ENCODE data around the gene DKK1. TPM values are rescaled to one million over a fixed set of nuclear protein-coding genes. Genes with fewer than 3 reads are reported as not detected.

DKK1 gene
- total and polyA plus RNA-seq, 2 donors (not counting 3 experiments of a cell fraction or from before 2014, with no cell fraction given), result 184 to 202 TPM

DNA sequence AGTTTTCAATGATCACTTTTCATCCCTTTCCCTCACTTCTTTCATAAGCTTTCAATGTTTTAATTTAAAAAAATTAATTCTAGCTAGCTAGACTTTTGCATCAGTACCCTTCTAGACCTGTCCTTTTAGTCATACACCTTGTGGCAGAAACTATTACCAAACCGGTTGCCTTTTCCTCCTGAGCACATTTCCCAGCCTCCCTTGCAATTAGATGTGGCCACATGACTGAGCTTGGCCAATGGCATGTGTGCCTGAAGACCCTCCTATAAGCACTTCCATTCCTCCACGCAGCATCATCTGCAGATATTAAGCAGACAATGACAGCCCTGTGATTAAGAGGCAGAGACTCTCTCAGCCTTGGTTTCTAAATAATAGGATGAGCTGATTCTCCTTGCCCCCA lies 12.3 kb downstream of the DKK1 start:
- BruUV-seq (replicated peaks), result no TSS peak
- H3K27ac ChIP-seq (ENCODE audit: insufficient read depth, low read depth, low read length), result no peak overlapping the region
- intact Hi-C loops (cut with micrococcal nuclease), result no loop called here
- H3K9ac ChIP-seq (replicated peaks; ENCODE audit: extremely low read depth, insufficient read depth, low read length), result no peak overlapping the region
- H3K36me3 ChIP-seq (ENCODE audit: control insufficient read depth in 2 of 2, extremely low read depth in 1 of 2, insufficient read depth in 2 of 2, low read length in 2 of 2), result no peaks in the 10 kb centered on the region
- H3K27me3 ChIP-seq (ENCODE audit: control insufficient read depth in 2 of 2, insufficient read depth in 2 of 2, low read length in 2 of 2), result no peaks in the 10 kb centered on the region
- TF ChIP-seq GATA2 (IDR thresholded peaks at IDR 0.05; ENCODE audit: insufficient read depth, insufficient read length, low read depth, low read length) (no peak), FOS (IDR thresholded peaks at IDR 0.05; ENCODE audit: borderline replicate concordance, insufficient read depth, low read length) (no peak), POLR2A (IDR thresholded peaks at IDR 0.05; ENCODE audit: low read depth, low read length) (no peak), EZH2 (IDR thresholded peaks at IDR 0.05; ENCODE audit: borderline replicate concordance, low read depth, low read length, severe bottlenecking) (no peak), MYC (IDR thresholded peaks at IDR 0.05; ENCODE audit: low read depth, low read length) (no peak), JUN (IDR thresholded peaks at IDR 0.05; ENCODE audit: borderline replicate concordance, insufficient read depth, insufficient read length, low read depth) (no peak), POLR2AphosphoS5 (IDR thresholded peaks at IDR 0.05; ENCODE audit: insufficient read depth, low read depth, low read length) (no peak)
- TF ChIP-seq, protein P1, sequence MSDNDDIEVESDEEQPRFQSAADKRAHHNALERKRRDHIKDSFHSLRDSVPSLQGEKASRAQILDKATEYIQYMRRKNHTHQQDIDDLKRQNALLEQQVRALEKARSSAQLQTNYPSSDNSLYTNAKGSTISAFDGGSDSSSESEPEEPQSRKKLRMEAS (IDR thresholded peaks at IDR 0.05; ENCODE audit: insufficient read depth, insufficient read length), result no peak
- TF ChIP-seq, protein P2, sequence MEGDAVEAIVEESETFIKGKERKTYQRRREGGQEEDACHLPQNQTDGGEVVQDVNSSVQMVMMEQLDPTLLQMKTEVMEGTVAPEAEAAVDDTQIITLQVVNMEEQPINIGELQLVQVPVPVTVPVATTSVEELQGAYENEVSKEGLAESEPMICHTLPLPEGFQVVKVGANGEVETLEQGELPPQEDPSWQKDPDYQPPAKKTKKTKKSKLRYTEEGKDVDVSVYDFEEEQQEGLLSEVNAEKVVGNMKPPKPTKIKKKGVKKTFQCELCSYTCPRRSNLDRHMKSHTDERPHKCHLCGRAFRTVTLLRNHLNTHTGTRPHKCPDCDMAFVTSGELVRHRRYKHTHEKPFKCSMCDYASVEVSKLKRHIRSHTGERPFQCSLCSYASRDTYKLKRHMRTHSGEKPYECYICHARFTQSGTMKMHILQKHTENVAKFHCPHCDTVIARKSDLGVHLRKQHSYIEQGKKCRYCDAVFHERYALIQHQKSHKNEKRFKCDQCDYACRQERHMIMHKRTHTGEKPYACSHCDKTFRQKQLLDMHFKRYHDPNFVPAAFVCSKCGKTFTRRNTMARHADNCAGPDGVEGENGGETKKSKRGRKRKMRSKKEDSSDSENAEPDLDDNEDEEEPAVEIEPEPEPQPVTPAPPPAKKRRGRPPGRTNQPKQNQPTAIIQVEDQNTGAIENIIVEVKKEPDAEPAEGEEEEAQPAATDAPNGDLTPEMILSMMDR (IDR thresholded peaks at IDR 0.05; ENCODE audit: extremely low read depth in 1 of 2, insufficient read depth in 1 of 2, low read depth in 1 of 2, low read length in 2 of 2), result no peak
- ChIA-PET POLR2A (interaction anchor here (0.6 kb wide), 1 partner anchor 12 kb away, joined by 3 read pairs; no protein-coding TSS in a partner anchor), CTCF (interaction anchor here (1.0 to 2.4 kb wide), 3 partner anchors 10 to 19 kb away, joined by 3 to 7 read pairs (median 6); partner anchors contain the start of gene DKK1)
- H4K20me1 ChIP-seq (replicated peaks; ENCODE audit: control insufficient read depth, extremely low read depth, insufficient read depth, low read length), result no peaks in the 10 kb centered on the region
- H3K79me2 ChIP-seq (ENCODE audit: control insufficient read depth, insufficient read depth, low read length), result no peaks in the 10 kb centered on the region
- no peak overlapping the region for H3K4me3 ChIP-seq (replicated peaks in 1 of 3; ENCODE audit: insufficient read depth in 1 of 3, low read depth in 1 of 3, low read length in 3 of 3)
- H3K9me1 ChIP-seq (replicated peaks; ENCODE audit: control insufficient read depth, extremely low read depth, insufficient read depth, low read length), result no peaks in the 10 kb centered on the region
- FAIRE-seq, result no peak
- DNase-seq (ENCODE audit: low read depth, low spot score), result no peak
- dilution Hi-C loops (cut with MboI; ENCODE audit: extremely low pct_ligation_motif_present, low sequenced_read_pairs), result no loop called here
- H2AFZ ChIP-seq (ENCODE audit: low read depth, low read length), result no peak overlapping the region
- H3K9me3 ChIP-seq (replicated peaks; ENCODE audit: control insufficient read depth, insufficient read depth, low read length), result no peaks in the 10 kb centered on the region
- H3K4me1 ChIP-seq (ENCODE audit: control insufficient read depth, extremely low read depth, insufficient read depth, low read length), result no peaks in the 10 kb centered on the region
- no peak overlapping the region for H3K4me2 ChIP-seq (ENCODE audit: insufficient read depth, low read length)

Data from endothelial cell of umbilical vein (primary cell).